ENCODE data around the gene LARGE1.

LARGE1 gene

GRCh38 chr22:33631777-33632176 is 288.5 kb downstream of the LARGE1 start:
- in situ Hi-C loops (cut with MboI; ENCODE audit: low sequenced_read_pairs), result no loop called here
- Histone ChIP-seq H3K9me3 (no peaks in the 10 kb centered on the region), H3K4me3 (no peak overlapping the region), H3K4me1 (no peaks in the 10 kb centered on the region), H3K36me3 (replicated peaks) (no peaks in the 10 kb centered on the region), H3K27me3 (ENCODE audit: low read depth) (no peaks in the 10 kb centered on the region)
- no peak for DNase-seq (ENCODE audit: low spot score in 2 of 2)

- DNase-seq (ENCODE audit: low spot score in 2 of 2), result no peak
- H3K27me3 ChIP-seq (ENCODE audit: low read depth), result no peaks in the 10 kb centered on the region
- H3K9me3 ChIP-seq, result no peaks in the 10 kb centered on the region
- in situ Hi-C loops (cut with MboI; ENCODE audit: low sequenced_read_pairs), result no loop called here
- no peaks in the 10 kb centered on the region for H3K4me1 ChIP-seq
- H3K36me3 ChIP-seq (replicated peaks), result no peaks in the 10 kb centered on the region
- H3K4me3 ChIP-seq, result no peak overlapping the region
Observed at GRCh38 chr22:33625959-33626358, 294.3 kb downstream of the LARGE1 start.

DNA sequence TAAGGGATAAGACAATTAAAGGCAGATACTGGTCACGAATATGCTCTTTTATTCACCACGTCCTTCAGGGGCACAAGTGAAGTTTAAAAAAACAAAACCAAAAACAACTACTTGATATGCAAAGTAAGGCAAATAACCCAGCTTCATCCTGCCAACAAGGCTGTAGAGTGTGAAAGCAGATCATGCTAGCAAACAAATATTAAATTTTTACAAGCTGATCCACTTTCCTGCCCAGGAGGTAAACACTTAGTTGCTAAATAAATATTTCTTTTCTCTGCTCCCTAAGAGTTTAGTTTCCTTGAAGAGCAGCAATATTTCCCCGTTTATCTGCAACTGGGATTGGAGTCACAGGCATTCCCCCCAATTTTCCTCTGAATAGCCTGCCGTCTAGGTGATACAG is 300.2 kb downstream of the LARGE1 start:
- Histone ChIP-seq H3K9me3 (no peaks in the 10 kb centered on the region), H3K36me3 (replicated peaks) (no peaks in the 10 kb centered on the region), H3K4me3 (no peak overlapping the region), H3K4me1 (no peaks in the 10 kb centered on the region), H3K27me3 (ENCODE audit: low read depth) (no peaks in the 10 kb centered on the region)
- in situ Hi-C loops (cut with MboI; ENCODE audit: low sequenced_read_pairs), result no loop called here
- no peak for DNase-seq (ENCODE audit: low spot score in 2 of 2)

DNA sequence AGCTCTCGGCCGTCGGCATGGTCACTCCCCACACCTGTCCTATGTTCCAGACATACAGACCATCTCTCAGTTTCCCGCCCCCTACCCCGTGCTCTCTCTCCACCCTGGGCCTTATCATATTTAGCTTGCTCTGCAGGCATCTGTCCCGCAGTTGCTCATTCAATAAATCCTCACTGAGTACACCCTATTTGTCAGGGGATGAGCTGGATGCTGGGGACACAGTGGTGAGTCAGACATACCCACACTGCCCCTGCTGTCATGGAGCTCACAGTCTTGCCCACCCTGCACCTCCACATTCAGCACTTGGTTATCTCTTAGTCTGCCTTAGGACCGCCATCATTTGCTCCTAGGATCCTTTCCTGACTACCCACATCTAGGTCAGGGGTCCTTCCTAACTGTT is 313.8 kb downstream of the LARGE1 start:
- in situ Hi-C loops (cut with MboI; ENCODE audit: low sequenced_read_pairs), result no loop called here
- no peaks in the 10 kb centered on the region for H3K4me1 ChIP-seq
- no peak overlapping the region for H3K4me3 ChIP-seq
- H3K27me3 ChIP-seq (ENCODE audit: low read depth), result no peaks in the 10 kb centered on the region
- no peaks in the 10 kb centered on the region for H3K9me3 ChIP-seq
- H3K36me3 ChIP-seq (replicated peaks), result no peaks in the 10 kb centered on the region
- DNase-seq (ENCODE audit: low spot score in 2 of 2), result no peak

GRCh38 chr22:33605666-33606065 is 314.6 kb downstream of the LARGE1 start:
- no peaks in the 10 kb centered on the region for H3K4me1 ChIP-seq
- H3K4me3 ChIP-seq, result no peak overlapping the region
- no peak for DNase-seq (ENCODE audit: low spot score in 2 of 2)
- in situ Hi-C loops (cut with MboI; ENCODE audit: low sequenced_read_pairs), result no loop called here
- H3K9me3 ChIP-seq, result no peaks in the 10 kb centered on the region
- H3K36me3 ChIP-seq (replicated peaks), result no peaks in the 10 kb centered on the region
- H3K27me3 ChIP-seq (ENCODE audit: low read depth), result no peaks in the 10 kb centered on the region

DNA sequence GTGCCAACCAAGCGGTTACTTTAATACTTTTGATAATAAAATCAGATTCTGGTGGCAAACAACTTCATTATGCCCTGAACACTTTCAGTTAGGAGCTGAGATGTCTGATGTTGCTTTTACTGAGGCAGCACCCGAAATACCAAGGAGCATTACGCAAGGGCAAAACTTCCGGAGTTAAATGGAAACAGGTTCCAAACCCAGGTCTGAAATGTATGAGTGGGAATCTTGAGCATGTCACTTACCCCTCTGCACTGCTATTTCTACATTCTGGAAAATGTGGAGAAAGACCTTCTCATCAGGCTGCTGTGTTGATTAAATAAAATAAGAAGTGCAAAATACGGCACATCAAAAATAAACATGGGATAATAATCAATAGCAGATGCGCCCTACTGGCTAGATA is 315.1 kb downstream of the LARGE1 start:
- Histone ChIP-seq H3K27me3 (ENCODE audit: low read depth) (no peaks in the 10 kb centered on the region), H3K36me3 (replicated peaks) (no peaks in the 10 kb centered on the region), H3K9me3 (no peaks in the 10 kb centered on the region), H3K4me3 (no peak overlapping the region), H3K4me1 (no peaks in the 10 kb centered on the region)
- in situ Hi-C loops (cut with MboI; ENCODE audit: low sequenced_read_pairs), result no loop called here
- no peak for DNase-seq (ENCODE audit: low spot score in 2 of 2)

DNA sequence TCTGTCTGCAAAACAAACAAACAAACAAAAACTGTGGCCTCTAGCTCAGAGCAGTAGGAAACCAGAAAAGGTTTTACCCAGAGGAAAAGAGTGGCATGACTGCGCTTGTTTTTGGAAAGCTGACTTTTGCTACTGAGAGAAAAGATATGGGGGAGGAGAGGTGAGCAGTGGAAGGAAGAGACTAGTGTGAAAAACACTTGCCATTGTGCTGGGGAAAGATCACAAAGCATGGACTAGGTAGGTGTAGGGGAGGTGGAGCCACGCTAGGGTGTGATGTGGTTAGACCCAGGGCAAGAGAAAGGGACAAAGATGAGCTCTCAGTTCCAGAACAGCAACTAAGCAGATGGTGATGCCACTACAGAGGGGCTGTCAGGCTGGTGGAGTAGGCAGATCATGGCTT is 319.2 kb downstream of the LARGE1 start:
- no peaks in the 10 kb centered on the region for H3K9me3 ChIP-seq
- peaks cover 7% of the 10 kb centered on the region for H3K4me1 ChIP-seq
- H3K36me3 ChIP-seq (replicated peaks), result no peaks in the 10 kb centered on the region
- H3K4me3 ChIP-seq, result no peak overlapping the region
- H3K27me3 ChIP-seq (ENCODE audit: low read depth), result no peaks in the 10 kb centered on the region
- in situ Hi-C loops (cut with MboI; ENCODE audit: low sequenced_read_pairs), result no loop called here
- DNase-seq (ENCODE audit: low spot score in 2 of 2), result no peak

DNA sequence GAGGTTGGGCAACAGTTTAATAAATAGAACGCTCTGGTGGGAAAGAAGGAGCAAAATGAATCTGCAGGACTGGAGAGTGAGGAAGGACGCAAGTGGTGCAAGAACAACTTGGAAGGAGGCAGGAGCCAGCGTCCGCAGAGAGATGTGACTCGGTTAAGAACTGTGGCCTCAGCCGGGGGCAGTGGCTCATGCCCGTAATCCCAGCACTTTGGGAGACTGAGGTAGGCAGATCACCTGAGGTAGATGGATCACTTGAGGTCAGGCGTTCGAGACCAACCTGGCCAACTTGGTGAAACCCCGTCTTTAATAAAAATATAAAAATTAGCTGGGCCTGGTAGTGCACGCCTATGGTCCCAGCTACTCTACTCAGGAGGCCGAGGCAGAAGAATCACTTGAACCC is 319.7 kb downstream of the LARGE1 start:
- H3K4me1 ChIP-seq, result peaks cover 9% of the 10 kb centered on the region
- no peak overlapping the region for H3K4me3 ChIP-seq
- no peak for DNase-seq (ENCODE audit: low spot score in 2 of 2)
- in situ Hi-C loops (cut with MboI; ENCODE audit: low sequenced_read_pairs), result no loop called here
- H3K36me3 ChIP-seq (replicated peaks), result no peaks in the 10 kb centered on the region
- no peaks in the 10 kb centered on the region for H3K9me3 ChIP-seq
- no peaks in the 10 kb centered on the region for H3K27me3 ChIP-seq (ENCODE audit: low read depth)

GRCh38 chr22:33600113-33600512 is 320.2 kb downstream of the LARGE1 start:
- Histone ChIP-seq H3K9me3 (no peaks in the 10 kb centered on the region), H3K4me3 (no peak overlapping the region), H3K36me3 (replicated peaks) (no peaks in the 10 kb centered on the region), H3K27me3 (ENCODE audit: low read depth) (no peaks in the 10 kb centered on the region), H3K4me1 (peaks cover 11% of the 10 kb centered on the region)
- DNase-seq (ENCODE audit: low spot score in 2 of 2), result no peak
- in situ Hi-C loops (cut with MboI; ENCODE audit: low sequenced_read_pairs), result no loop called here

DNA sequence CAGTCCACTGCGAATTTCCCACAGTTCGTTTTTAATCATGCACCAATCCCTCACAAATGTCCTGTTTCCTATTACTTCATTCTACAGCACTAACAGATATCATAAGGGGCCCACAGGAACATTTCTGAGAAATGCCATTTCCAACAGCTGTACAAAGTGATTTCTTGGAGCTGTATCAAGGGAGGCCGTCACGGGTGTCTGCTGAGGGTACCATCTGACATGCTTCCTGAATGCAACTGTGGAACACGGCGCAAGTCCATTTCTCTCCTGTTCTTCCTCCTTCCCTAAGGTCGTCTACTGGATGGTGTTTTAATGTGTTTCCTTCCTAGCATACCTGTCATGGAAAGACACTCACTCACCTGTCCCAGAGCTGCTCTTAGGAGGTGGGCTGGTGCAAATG is 320.7 kb downstream of the LARGE1 start:
- Histone ChIP-seq H3K9me3 (no peaks in the 10 kb centered on the region), H3K4me3 (no peak overlapping the region), H3K27me3 (ENCODE audit: low read depth) (no peaks in the 10 kb centered on the region), H3K4me1 (peaks cover 11% of the 10 kb centered on the region), H3K36me3 (replicated peaks) (no peaks in the 10 kb centered on the region)
- in situ Hi-C loops (cut with MboI; ENCODE audit: low sequenced_read_pairs), result no loop called here
- DNase-seq (ENCODE audit: low spot score in 2 of 2), result no peak

GRCh38 chr22:33598821-33599220 is 321.5 kb downstream of the LARGE1 start:
- H3K4me1 ChIP-seq, result peaks cover 11% of the 10 kb centered on the region
- H3K27me3 ChIP-seq (ENCODE audit: low read depth), result no peaks in the 10 kb centered on the region
- no peaks in the 10 kb centered on the region for H3K36me3 ChIP-seq (replicated peaks)
- DNase-seq (ENCODE audit: low spot score in 2 of 2), result no peak
- H3K9me3 ChIP-seq, result no peaks in the 10 kb centered on the region
- no peak overlapping the region for H3K4me3 ChIP-seq
- in situ Hi-C loops (cut with MboI; ENCODE audit: low sequenced_read_pairs), result no loop called here

GRCh38 chr22:33597274-33597985 is 322.8 kb downstream of the LARGE1 start:
- H3K27me3 ChIP-seq (ENCODE audit: low read depth), result no peaks in the 10 kb centered on the region
- H3K4me3 ChIP-seq, result no peak overlapping the region
- H3K9me3 ChIP-seq, result no peaks in the 10 kb centered on the region
- no peak for DNase-seq (ENCODE audit: low spot score in 2 of 2)
- no peaks in the 10 kb centered on the region for H3K36me3 ChIP-seq (replicated peaks)
- in situ Hi-C loops (cut with MboI; ENCODE audit: low sequenced_read_pairs), result no loop called here
- peaks cover 11% of the 10 kb centered on the region for H3K4me1 ChIP-seq

DNA sequence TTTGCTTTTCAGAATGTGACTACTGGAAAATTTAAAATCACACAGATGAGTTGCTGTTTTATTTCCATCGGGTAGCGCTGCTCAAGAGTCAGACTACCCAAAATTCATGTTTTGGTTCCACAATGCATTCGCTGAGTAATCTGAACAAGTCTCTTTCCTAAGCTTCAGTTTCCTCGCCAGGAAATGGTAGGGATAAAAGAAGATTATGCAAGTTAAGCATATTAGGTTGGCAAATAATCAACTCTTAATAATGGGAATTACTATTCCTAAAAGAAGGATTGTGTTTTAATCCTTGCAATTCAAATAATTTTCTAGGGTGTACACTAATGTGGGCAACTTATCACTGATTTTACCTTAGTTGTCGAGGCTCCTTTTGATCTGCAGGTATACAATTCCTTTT is 326.5 kb downstream of the LARGE1 start:
- Histone ChIP-seq H3K36me3 (replicated peaks) (no peaks in the 10 kb centered on the region), H3K27me3 (ENCODE audit: low read depth) (no peaks in the 10 kb centered on the region), H3K9me3 (no peaks in the 10 kb centered on the region), H3K4me3 (no peak overlapping the region), H3K4me1 (peaks cover 11% of the 10 kb centered on the region)
- no peak for DNase-seq (ENCODE audit: low spot score in 2 of 2)
- in situ Hi-C loops (cut with MboI; ENCODE audit: low sequenced_read_pairs), result no loop called here

- Histone ChIP-seq H3K9me3 (no peaks in the 10 kb centered on the region), H3K4me1 (peaks cover 11% of the 10 kb centered on the region), H3K27me3 (ENCODE audit: low read depth) (no peaks in the 10 kb centered on the region), H3K36me3 (replicated peaks) (no peaks in the 10 kb centered on the region), H3K4me3 (no peak overlapping the region)
- no peak for DNase-seq (ENCODE audit: low spot score in 2 of 2)
- in situ Hi-C loops (cut with MboI; ENCODE audit: low sequenced_read_pairs), result no loop called here
Observed at GRCh38 chr22:33591946-33592345, 328.3 kb downstream of the LARGE1 start.

- DNase-seq (ENCODE audit: low spot score in 2 of 2), result no peak
- no peak overlapping the region for H3K4me3 ChIP-seq
- no peaks in the 10 kb centered on the region for H3K36me3 ChIP-seq (replicated peaks)
- H3K9me3 ChIP-seq, result no peaks in the 10 kb centered on the region
- H3K27me3 ChIP-seq (ENCODE audit: low read depth), result no peaks in the 10 kb centered on the region
- in situ Hi-C loops (cut with MboI; ENCODE audit: low sequenced_read_pairs), result no loop called here
- H3K4me1 ChIP-seq, result no peaks in the 10 kb centered on the region
Observed at GRCh38 chr22:33589297-33589696, 331.0 kb downstream of the LARGE1 start.
